NT2/D1 (cell line): ENCODE data around the gene PIGM.

ENCODE experiments used
- DNase-seq: peaks from one replicate; pipeline ENCODE4 v3.0.0-alpha.2; 2011; ENCODE audit warnings: low read depth, low spot score
- H3K27me3 ChIP-seq: 2 replicates; pipeline ENCODE4 v1.6.0; 2011; ENCODE audit warnings: mild to moderate bottlenecking; ENCODE audit not compliant: insufficient read length, insufficient read depth
- H3K36me3 ChIP-seq: 2 replicates; pipeline ENCODE4 v1.6.1; 2011; ENCODE audit warnings: mild to moderate bottlenecking, low read length, mixed read lengths; ENCODE audit not compliant: insufficient read depth, insufficient read length
- H3K4me1 ChIP-seq: 2 replicates; pipeline ENCODE4 v1.5.1; 2011; ENCODE audit not compliant: insufficient read depth, insufficient read length
- H3K4me3 ChIP-seq: 2 replicates; pipeline ENCODE4 v1.5.1; 2011; ENCODE audit warnings: low read depth; ENCODE audit not compliant: insufficient read length
- H3K9ac ChIP-seq: 2 replicates; pipeline ENCODE4 v1.6.0; 2011; ENCODE audit warnings: low read depth; ENCODE audit not compliant: insufficient read length
- H3K9me3 ChIP-seq: 2 replicates; pipeline ENCODE4 v1.5.1; 2011; ENCODE audit warnings: mild to moderate bottlenecking, low read length; ENCODE audit not compliant: insufficient read depth
- SUZ12 ChIP-seq: IDR thresholded peaks from 2 replicates; pipeline ENCODE4 v1.6.1; 2011; ENCODE audit not compliant: insufficient read length, insufficient read depth; ENCODE audit errors: extremely low read depth
- YY1 ChIP-seq: IDR thresholded peaks from 2 replicates; pipeline ENCODE4 v1.6.1; 2011; ENCODE audit not compliant: insufficient read length, insufficient read depth
- ZNF274 ChIP-seq: IDR thresholded peaks from 2 replicates; pipeline ENCODE4 v1.6.1; 2011; ENCODE audit warnings: mild to moderate bottlenecking, low read depth, low read length

PIGM gene

DNA sequence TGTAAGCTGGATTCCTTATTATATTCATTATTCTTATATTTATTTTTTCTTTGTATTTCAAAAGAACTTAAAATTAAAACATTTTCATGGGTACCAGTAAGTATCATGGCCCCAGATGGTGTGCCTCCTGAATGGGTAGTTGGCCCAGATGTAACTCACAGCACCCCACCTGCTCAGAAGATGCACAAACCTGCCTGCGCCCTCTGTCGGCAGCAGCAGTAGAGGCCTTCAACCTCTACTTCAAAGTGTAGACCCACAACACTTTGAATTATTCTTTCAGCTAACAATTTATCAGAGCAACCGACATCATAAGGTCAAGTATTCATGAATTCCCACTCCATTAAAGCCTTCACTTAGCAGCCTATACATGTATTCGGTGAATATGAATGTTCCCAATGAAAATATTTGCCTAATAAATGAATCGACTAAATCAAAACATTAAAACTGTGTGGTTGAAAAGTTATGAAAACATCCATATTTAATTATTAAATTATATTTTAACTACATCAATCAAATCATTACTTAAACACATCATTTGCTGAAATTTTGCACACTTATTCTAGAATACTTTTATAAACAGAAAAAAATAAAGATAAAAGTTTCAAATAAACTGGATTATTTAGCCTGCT, 25.4 kb downstream of the PIGM start:
- DNase-seq: peak; percentile 75
- Histone ChIP-seq H3K9ac (no peak overlapping the region), H3K4me3 (no peak overlapping the region), H3K27me3 (no peaks in the 10 kb centered on the region), H3K36me3 (no peaks in the 10 kb centered on the region), H3K9me3 (no peaks in the 10 kb centered on the region), H3K4me1 (no peaks in the 10 kb centered on the region)
- no peak for TF ChIP-seq ZNF274
- TF ChIP-seq YY1: no peak
- TF ChIP-seq SUZ12: no peak

GRCh38 chr1:160005070-160005469, 26.7 kb downstream of the PIGM start:
- Histone ChIP-seq H3K4me1 (no peaks in the 10 kb centered on the region), H3K9me3 (no peaks in the 10 kb centered on the region), H3K36me3 (no peaks in the 10 kb centered on the region), H3K4me3 (no peak overlapping the region), H3K9ac (no peak overlapping the region), H3K27me3 (no peaks in the 10 kb centered on the region)
- DNase-seq: no peak
- TF ChIP-seq YY1 (no peak), SUZ12 (no peak), ZNF274 (no peak)

DNA sequence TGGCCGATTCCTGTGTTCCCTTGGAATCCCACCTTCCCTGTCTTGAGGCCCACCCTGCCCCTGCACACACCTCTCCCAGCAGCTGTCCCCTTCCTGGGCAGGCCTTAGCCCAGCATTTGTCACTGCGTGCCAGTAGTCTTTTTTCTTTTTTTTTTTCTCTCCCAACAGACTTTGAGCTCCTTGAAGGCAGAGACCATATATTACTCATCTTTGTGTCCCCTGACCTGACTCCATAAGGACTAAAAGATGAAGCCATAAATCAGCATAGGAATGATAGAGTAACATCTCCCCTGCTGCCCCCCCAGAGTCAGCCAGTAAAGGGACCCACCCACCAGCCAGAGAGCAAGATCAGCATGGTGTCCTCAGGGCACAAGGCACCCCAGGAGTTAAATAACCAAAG, 27.4 kb downstream of the PIGM start:
- no peak for DNase-seq
- no peak overlapping the region for H3K9ac ChIP-seq
- H3K36me3 ChIP-seq: no peaks in the 10 kb centered on the region
- H3K9me3 ChIP-seq: no peaks in the 10 kb centered on the region
- H3K4me3 ChIP-seq: no peak overlapping the region
- TF ChIP-seq ZNF274 (no peak), SUZ12 (no peak), YY1 (no peak)
- no peaks in the 10 kb centered on the region for H3K4me1 ChIP-seq
- H3K27me3 ChIP-seq: no peaks in the 10 kb centered on the region

DNA sequence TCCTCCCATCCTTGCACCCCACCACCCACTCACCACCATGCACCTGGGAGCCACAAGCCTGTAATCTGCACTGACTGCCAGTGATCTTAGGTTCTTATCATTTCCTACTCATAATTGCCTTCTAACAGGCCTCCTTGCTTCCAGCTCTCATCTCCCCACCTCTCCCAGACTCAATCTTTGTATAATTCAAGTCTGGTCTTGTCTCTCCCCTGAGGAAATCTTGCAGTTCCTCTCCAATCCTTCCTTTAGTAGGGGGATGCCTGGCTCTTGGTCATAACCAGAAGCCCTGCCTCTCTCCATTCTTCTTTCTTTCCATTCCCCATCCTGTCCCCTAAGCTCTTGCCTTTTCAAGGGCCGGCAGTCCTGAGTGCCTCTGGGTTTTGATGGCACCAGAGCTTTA, 27.8 kb downstream of the PIGM start:
- TF ChIP-seq SUZ12 (no peak), YY1 (no peak), ZNF274 (no peak)
- DNase-seq: no peak

GRCh38 chr1:160001440-160001839, 30.4 kb downstream of the PIGM start:
- no peak for TF ChIP-seq SUZ12
- TF ChIP-seq ZNF274: no peak
- TF ChIP-seq YY1: no peak
- Histone ChIP-seq H3K27me3 (no peaks in the 10 kb centered on the region), H3K4me1 (no peaks in the 10 kb centered on the region), H3K4me3 (no peak overlapping the region), H3K9ac (no peak overlapping the region), H3K36me3 (no peaks in the 10 kb centered on the region), H3K9me3 (no peaks in the 10 kb centered on the region)
- DNase-seq: no peak

More for the DNA sequence above, 27.8 kb downstream of the PIGM start:
- Histone ChIP-seq H3K4me3 (no peak overlapping the region), H3K36me3 (no peaks in the 10 kb centered on the region), H3K27me3 (no peaks in the 10 kb centered on the region), H3K4me1 (no peaks in the 10 kb centered on the region), H3K9me3 (no peaks in the 10 kb centered on the region), H3K9ac (no peak overlapping the region)

GRCh38 chr1:159999204-159999603, 32.6 kb downstream of the PIGM start:
- Histone ChIP-seq H3K4me1 (no peaks in the 10 kb centered on the region), H3K36me3 (no peaks in the 10 kb centered on the region), H3K9ac (no peak overlapping the region), H3K4me3 (no peak overlapping the region), H3K9me3 (no peaks in the 10 kb centered on the region), H3K27me3 (no peaks in the 10 kb centered on the region)
- no peak for DNase-seq
- TF ChIP-seq ZNF274 (no peak), SUZ12 (no peak), YY1 (no peak)

GRCh38 chr1:159996653-159997052, 35.1 kb downstream of the PIGM start:
- H3K4me3 ChIP-seq: no peak overlapping the region

More at GRCh38 chr1:159996653-159997052, 35.1 kb downstream of the PIGM start:
- no peak overlapping the region for H3K9ac ChIP-seq
- H3K36me3 ChIP-seq: no peaks in the 10 kb centered on the region
- H3K27me3 ChIP-seq: no peaks in the 10 kb centered on the region
- no peak for TF ChIP-seq YY1
- no peak for TF ChIP-seq SUZ12
- TF ChIP-seq ZNF274: no peak
- DNase-seq: no peak
- no peaks in the 10 kb centered on the region for H3K9me3 ChIP-seq
- H3K4me1 ChIP-seq: no peaks in the 10 kb centered on the region
